ENCODE measurements around the gene KMT2E. TPM values are rescaled to one million over a fixed set of nuclear protein-coding genes. Genes with fewer than 3 reads are reported as not detected.

The KMT2E gene
- total and polyA plus RNA-seq, 7 donors: 6.2 to 40.9 (median 24.0) TPM

GRCh38 chr7:105132835-105133234 lies 118.8 kb downstream of the KMT2E start:
- H3K36me3 ChIP-seq (ENCODE audit: insufficient read depth in 1 of 2, low read depth in 1 of 2): peaks cover 0 to 23% of the 10 kb centered on the region in 2 donors
- ATAC-seq (no peak), DNase-seq (no peak)
- H3K9me3 ChIP-seq: no peaks in the 10 kb centered on the region
- H3K27ac ChIP-seq: no peak overlapping the region
- whole genome bisulfite sequencing, 3 donors: 91 to 96% (median 94%) methylated on average over 10 of the region's 10 CpGs
- intact Hi-C loops (cut with DNase I): loop anchor here in 1 of 2 donors (10.0 kb wide), 1 partner anchor 362 kb away; no protein-coding TSS in a partner anchor
- no peak for TF ChIP-seq CTCF (IDR thresholded peaks at IDR 0.05)
- H3K4me1 ChIP-seq: peaks cover 15% of the 10 kb centered on the region
- no peaks in the 10 kb centered on the region for H3K27me3 ChIP-seq (ENCODE audit: insufficient read depth in 3 of 3, low read length in 2 of 3)
- H3K4me3 ChIP-seq: no peak overlapping the region

- TF ChIP-seq CTCF (IDR thresholded peaks at IDR 0.05): no peak
- no peaks in the 10 kb centered on the region for H3K27me3 ChIP-seq (ENCODE audit: insufficient read depth in 3 of 3, low read length in 2 of 3)
- intact Hi-C loops (cut with DNase I): loop anchor here in 1 of 2 donors (10.0 kb wide), 1 partner anchor 361 kb away; no protein-coding TSS in a partner anchor
- H3K4me1 ChIP-seq: peaks cover 14% of the 10 kb centered on the region
- H3K4me3 ChIP-seq: no peak overlapping the region
- H3K27ac ChIP-seq: no peak overlapping the region
- H3K9me3 ChIP-seq: no peaks in the 10 kb centered on the region
- H3K36me3 ChIP-seq (ENCODE audit: insufficient read depth in 1 of 2, low read depth in 1 of 2): peaks cover 0 to 28% of the 10 kb centered on the region in 2 donors
- no peak for DNase-seq
- no peak for ATAC-seq
- 96 to 97% (median 96%) methylated on average over 7 of the region's 7 CpGs for WGBS, 3 donors
Measured at GRCh38 chr7:105133358-105133757, 119.4 kb downstream of the KMT2E start.

GRCh38 chr7:105133986-105134655 lies 120.1 kb downstream of the KMT2E start:
- intact Hi-C loops (cut with DNase I): loop anchor here in 1 of 2 donors (10.0 kb wide), 1 partner anchor 361 kb away; no protein-coding TSS in a partner anchor
- WGBS, 3 donors: 75 to 84% (median 82%) methylated on average over 9 of the region's 9 CpGs

GRCh38 chr7:105136221-105136620 lies 122.2 kb downstream of the KMT2E start:
- H3K27ac ChIP-seq: peak overlapping the region; percentile 16
- H3K36me3 ChIP-seq (ENCODE audit: insufficient read depth in 1 of 2, low read depth in 1 of 2): peaks cover 4 to 52% of the 10 kb centered on the region in 2 donors

More at GRCh38 chr7:105133986-105134655, 120.1 kb downstream of the KMT2E start:
- DNase-seq (no peak), ATAC-seq (no peak)
- Histone ChIP-seq H3K4me1 (peaks cover 14% of the 10 kb centered on the region), H3K36me3 (ENCODE audit: insufficient read depth in 1 of 2, low read depth in 1 of 2) (peaks cover 4 to 34% of the 10 kb centered on the region in 2 donors), H3K27ac (no peak overlapping the region), H3K4me3 (no peak overlapping the region), H3K9me3 (no peaks in the 10 kb centered on the region), H3K27me3 (ENCODE audit: insufficient read depth in 3 of 3, low read length in 2 of 3) (no peaks in the 10 kb centered on the region)
- TF ChIP-seq CTCF (IDR thresholded peaks at IDR 0.05): no peak

More at GRCh38 chr7:105136221-105136620, 122.2 kb downstream of the KMT2E start:
- intact Hi-C loops (cut with DNase I): loop anchor here in 1 of 2 donors (10.0 kb wide), 1 partner anchor 359 kb away; no protein-coding TSS in a partner anchor
- no peak for TF ChIP-seq CTCF (IDR thresholded peaks at IDR 0.05)
- ATAC-seq (peak; percentile 41 to 65 (median 62)), DNase-seq (no peak)
- Histone ChIP-seq H3K9me3 (no peaks in the 10 kb centered on the region), H3K4me1 (peaks cover 7% of the 10 kb centered on the region), H3K4me3 (no peak overlapping the region), H3K27me3 (ENCODE audit: insufficient read depth in 3 of 3, low read length in 2 of 3) (no peaks in the 10 kb centered on the region)
- WGBS, 3 donors: 64 to 80% (median 71%) methylated on average over 3 of the region's 3 CpGs
